GM20431 (cell line): ENCODE measurements around the gene SPATA4.

Source experiments
- in situ Hi-C: fragments of 300-500 bp; cut with MseI, MboI; formaldehyde crosslinking; loops from one replicate; pipeline ENCODE4 v1.15.0; 2020; ENCODE audit warnings: low sequenced_read_pairs; ENCODE audit not compliant: unreplicated experiment

The SPATA4 gene

DNA sequence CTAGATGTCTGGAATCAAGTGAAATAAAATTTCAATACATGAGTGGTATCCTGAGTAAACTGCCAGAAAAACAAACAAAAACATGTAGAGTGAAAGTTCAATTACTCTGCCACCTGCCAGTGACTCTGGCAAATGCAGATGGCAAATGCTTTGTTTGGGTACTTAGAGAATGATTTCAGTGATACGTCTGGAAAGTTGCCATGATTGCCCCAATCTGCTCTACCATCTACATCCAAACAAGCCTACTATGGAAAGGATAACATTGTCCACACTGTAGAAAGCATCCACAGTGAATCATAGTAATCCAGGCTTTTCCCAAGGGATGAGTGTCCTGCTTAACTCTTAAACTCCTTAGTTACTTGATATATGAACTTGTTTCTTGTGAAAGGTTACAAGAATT is 3.4 kb downstream of the SPATA4 start:
- in situ Hi-C loops, result no loop called here

DNA sequence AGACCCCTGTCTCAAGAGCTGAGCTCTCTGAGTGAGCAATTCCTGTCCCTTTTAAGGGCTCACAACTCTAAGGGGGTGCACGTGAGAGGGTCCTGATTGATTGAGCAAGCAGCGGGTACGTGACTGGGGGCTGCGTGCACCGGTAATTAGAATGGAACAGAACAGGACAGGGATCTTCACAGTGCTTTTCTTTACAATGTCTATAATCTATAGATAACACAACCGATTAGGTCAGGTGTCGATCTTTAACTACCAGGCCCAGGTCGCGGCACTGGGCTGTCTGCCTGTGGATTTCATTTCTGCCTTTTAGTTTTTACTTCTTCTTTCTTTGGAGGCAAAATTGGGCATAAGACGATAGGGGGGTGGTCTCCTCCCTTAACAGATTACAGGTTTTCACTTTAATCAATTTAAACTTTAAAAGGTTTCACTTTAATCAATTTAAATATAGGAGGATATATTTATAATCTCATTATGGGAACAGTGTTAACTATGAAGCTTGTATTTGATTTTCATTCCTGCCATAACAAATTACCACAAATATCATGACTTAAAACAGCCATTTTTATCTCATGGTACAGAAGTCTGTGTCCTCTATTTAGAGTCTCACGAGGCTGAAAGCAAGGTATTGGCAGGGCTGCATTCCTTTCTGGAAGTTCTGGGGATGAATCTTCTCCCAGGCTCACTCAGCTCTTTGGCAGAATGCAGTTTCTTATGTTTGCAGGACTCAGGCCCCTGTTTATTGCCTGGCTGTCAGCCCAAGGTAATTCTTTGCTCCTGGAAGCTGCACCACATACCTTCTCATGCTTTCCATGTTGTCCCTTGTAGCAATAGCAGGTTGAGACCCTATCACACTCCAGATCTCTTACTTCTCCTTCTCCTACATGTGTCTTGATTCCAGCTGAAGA is 5.2 kb downstream of the SPATA4 start:
- in situ Hi-C loops, result no loop called here

DNA sequence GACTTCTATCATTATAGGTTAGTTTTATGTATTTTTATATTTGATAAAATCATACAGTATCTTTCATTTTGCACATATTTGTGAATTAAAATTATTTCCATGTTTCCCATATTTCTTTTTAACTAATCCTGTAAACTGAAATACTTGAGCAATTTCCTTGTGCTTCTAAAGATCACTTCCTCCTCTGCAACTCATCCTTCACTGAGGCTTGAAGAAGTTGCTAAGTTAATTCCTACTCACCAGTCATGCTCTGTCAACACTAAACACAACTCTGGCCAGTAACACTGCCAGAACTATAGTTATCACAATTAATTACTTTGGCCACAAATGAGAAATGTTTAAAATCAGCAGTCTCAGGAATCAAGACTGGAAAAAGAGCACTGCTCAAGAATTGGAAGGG is 6.7 kb downstream of the SPATA4 start:
- in situ Hi-C loops, result no loop called here

DNA sequence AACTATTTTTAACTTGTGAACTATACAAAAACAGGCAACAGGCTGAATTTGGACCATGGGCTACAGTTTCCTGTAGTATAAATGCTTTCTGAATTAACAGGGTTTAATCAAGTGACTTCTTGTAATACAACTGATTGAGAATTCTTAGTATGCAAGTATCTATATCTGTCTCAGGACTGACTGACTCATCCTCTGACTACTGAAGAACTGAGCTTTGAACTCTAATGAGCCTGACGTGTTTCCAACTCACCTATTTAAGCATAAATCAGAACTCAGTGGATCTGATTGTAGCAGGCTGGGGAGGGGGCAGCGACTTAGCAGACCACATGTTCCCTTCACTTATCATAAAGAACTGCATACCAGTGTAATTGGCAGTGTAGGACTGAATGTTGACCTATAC is 7.8 kb downstream of the SPATA4 start:
- in situ Hi-C loops, result no loop called here

DNA sequence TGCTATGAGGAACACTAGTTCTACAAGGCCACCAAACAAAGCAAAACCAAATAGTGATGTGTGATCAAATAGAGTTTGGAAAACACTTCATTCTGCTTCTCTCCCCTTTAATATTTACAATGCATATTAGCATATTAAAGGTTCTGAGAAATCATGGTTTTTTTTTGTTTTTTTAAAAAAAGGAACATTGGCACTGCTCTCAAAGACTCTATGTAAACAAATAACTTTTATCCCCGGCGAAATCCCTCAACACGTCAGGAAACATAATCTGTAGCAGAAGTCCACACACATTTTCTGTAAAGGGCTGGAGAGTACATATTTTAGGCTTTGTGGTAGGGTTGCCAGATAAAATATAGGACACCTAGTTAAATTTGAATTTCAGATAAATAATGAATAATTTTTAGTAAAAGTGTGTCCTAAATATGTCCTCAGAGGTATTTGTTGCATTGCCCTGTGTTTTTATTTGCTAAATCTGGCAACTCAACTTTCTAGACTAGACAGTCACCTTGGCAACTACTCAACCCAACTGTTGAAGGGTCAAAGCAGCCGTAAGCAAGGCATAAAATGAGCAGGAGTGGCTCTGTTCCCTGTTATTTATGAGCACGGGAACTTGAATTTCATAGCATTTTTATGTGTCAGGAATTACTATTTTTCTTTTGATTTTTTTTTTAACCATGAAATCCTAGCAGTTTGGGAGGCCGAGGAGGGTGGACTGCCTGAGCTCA is 8.6 kb downstream of the SPATA4 start:
- in situ Hi-C loops, result no loop called here

DNA sequence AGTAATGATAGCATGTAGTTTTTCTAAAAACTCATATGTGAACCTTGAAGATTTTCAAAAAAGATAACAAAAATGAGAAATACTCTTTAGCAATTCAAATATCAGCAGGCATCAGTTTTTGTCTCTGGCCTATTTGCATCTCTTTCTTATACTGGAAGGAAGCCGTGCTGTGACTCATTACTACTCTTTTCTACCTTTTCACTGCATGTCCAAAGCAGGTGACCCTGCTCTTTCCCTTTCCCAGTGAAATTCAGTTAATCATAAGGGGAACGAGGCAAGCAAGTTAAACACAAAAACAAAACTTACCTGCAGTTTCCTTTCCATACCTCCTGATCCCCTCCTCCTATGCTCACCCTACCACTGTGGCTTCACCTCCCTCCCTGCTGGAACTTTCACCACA is 9.3 kb downstream of the SPATA4 start:
- in situ Hi-C loops, result no loop called here

DNA sequence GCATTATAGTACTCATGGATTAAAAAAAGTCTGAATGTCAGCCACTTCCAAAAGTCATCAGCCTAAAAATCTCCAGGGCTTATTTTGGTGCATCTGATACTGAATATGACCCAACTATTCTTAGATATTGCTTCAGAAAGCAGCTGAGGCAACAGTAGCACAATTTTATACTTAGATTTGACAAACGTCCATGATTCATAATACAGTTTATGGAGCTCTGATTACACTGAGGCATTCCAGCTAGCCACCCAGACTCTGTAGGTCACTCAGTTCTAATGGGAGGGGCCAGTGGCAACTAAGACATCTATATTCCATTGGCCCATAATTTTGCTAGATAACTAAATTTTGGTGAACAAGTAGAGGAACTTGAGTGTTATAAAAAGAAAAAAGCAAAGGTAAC is 10.3 kb downstream of the SPATA4 start:
- in situ Hi-C loops, result no loop called here

DNA sequence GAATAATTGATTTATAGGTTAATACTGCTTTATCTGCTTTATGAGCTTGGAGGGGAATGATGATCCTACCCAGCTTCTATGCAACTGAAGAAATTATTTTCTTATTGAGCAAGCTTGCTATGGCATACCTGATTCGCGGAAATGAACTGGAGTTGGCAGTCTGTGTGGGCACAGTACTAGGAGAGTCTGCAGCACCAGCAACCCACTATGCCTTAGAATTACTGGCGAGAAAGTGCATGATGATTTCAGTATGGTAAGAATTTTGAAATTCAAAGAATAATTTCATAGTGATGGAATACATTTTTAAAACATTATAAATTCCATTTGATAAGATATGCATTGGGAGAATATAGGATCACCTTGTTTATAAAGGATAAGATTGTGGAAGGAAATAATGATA is 32.3 kb downstream of the SPATA4 start:
- in situ Hi-C loops, result no loop called here

DNA sequence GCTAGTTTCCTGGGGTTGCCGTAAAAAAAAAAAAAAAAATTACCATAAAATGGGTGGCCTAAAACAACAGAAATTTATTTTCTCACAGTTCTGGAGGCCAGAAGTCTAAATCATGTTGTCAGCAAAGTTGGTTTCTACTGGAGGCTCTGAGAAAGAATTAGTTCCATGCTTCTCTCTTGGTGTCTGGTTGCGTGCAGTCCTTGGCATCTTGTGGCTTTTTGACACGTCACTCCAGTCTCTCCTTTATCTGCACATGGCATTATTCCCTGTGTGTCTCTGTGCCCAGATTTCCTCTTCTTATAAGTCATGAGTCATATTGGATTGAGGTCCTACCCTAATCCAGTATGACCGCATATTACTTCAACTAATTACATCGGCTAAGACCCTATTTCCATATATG is 38.7 kb downstream of the SPATA4 start:
- in situ Hi-C loops, result no loop called here

DNA sequence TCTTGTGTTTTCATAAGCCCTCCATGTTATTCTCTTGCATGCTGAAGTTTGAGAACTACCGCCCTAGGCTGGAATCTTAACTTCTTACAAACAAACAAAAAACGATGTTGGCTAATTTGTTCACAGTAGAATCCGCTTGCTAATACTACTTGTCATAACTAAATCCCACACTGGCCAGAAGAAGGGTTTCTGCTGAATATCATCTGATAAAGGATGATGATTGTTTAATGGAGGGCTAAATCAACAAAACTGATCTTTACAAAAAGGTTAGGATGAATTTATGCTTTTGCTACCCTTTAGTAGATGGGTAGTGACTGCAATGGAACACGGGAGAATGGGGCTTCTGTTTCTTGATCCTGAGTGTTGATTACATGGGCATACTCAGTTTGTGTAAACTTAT is 42.3 kb downstream of the SPATA4 start:
- in situ Hi-C loops, result no loop called here

DNA sequence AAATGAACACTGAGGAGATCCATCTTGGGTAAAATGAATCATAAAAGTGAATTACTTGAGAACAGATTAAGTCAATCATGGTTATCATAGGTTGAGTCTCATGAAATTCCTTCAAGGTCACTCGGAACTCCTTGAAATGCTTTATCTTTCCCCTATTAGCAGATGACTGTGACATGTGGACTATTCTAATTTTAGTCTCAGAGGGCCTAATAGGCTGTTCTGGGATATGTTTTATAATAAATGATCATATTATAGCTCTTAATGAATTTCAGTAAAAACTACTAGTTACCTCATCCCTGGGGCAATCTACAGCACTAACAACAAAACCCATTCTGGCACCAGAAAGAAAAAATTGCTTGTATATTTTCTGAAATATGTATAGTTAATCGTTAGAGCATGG is 44.7 kb downstream of the SPATA4 start:
- in situ Hi-C loops, result no loop called here

DNA sequence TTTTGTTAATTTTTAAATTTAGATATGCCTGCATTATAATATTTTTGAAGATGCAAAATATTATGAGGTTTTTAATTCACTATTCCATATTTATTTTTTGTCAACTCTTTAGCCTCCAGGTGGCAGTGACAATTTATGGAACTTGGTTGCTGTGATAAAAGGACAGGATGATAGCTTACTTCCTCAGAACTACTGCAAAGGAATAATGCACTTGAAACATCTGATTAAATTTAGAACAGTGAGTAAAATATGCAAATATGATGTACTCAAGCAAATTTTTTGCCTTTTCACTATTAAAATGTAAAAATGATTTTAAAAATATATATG is 45.1 kb downstream of the SPATA4 start:
- in situ Hi-C loops, result no loop called here

DNA sequence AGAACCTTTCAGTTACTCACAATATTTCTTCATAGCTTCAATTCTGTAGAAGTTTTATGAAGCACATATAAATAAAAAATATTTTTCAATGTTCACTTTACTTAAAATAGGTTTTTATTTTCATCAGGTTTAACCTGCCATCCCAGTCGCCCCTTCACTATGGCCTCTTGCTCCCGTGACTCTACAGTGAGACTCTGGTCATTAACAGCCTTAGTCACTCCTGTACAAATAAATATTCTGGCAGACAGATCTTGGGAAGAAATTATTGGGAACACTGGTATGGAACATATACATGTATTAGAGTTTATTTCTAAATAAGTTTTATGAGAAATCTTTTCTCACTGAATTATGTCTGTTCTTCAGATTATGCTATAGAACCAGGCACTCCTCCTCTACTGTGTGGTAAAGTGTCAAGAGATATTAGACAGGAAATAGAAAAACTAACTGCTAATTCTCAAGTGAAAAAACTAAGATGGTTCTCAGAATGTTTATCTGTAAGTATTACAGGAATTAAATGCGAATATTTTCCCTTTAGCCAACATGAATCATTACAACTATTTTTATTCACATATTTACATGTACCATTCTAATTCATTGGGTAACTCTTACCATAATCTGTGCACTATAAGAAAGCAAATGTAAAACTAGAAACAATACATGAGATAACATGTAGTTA is 45.6 kb downstream of the SPATA4 start:
- in situ Hi-C loops, result no loop called here

DNA sequence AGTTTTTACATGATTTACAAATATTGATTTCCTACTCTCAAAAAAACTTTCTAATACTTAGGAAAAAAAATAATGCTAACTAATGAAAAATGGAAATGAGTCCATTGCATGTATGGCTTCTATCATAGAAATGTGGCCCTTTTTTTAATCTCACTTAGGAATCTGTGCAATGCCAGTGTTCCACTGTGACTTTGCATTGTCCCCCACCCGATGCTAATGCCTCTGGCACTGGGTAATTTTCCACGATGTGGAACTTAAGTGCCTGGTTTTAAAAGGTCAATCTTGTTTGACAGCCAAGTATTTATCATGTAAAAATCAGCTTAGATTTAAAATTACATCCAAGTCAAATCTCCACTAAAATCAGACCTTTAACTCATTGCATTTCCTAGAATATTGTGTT is 53.1 kb downstream of the SPATA4 start:
- in situ Hi-C loops, result no loop called here

DNA sequence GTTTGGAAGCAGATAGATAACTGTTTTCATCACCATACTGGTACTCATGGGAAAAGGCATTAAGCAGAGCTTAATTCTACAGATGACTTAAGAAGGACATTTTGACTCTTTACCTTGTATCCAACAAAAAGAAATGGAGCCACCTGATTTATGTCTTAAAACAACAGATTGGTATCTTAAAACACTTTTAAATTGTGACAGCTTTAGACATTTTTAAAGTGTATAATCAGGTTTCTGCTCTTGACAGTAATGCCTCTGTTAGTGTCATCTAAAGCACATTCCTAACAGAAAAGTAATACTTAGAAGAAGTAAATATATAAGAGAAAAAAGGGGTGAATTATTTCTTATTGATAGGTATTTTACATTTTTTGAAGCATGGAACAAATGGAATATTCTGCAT is 55.9 kb downstream of the SPATA4 start:
- in situ Hi-C loops, result no loop called here

DNA sequence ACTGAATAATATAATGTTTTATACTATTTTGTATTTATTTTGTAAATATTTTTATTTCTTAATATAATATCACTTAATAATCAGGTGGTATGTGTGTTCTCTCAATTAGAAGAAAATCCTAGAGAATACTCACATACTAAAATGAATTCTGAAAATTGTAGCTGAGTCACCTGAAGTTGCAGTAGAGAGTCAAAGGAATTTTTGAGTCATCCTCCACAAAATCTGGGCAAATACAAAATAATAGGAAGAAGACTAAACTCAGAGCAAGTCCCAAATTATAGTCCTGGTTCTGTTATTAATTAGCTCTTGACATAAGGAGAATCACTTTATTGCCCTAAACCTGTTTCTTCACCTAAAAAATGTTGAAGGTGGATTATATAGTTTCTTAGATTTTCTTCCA is 57.8 kb downstream of the SPATA4 start:
- in situ Hi-C loops, result no loop called here

DNA sequence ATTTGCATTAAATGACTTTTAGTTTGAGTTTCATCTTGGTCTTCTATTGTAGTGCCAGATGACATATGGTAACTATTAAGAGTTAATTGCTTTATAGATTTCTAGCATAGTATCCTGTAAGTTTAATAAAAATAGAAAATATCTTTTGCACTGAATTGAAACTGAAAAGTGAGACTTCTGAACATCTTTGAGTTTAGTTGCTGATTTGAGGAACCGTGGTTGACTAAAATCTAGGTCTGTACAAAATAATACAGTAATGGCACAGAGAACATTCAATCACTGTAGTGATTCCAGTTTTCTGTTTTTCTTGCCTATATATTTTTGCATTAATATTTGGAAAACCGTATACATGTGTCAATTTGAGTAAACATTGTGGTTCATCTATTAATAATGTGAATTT is 60.7 kb downstream of the SPATA4 start:
- in situ Hi-C loops, result no loop called here
